ENCODE measurements around the gene CD52.
"Not testable (repeated sequence)": the region's sequence is repeated elsewhere in the genome, so short reads cannot be mapped to it uniquely, and the experiment has no call there.

CD52 gene

GRCh38 chr1:26290122-26290881 is 27.5 kb upstream of the CD52 start:
- FAIRE-seq (peak; percentile 89), DNase-seq (ENCODE audit: insufficient read length, low spot score) (no peak)
- TF ChIP-seq SPI1 (IDR thresholded peaks at IDR 0.05; ENCODE audit: low read depth, low read length) (peak; percentile 33; the same call in 1 of the 2 replicates), POLR2A (IDR thresholded peaks at IDR 0.05; ENCODE audit: low read depth, low read length) (no peak)

DNA sequence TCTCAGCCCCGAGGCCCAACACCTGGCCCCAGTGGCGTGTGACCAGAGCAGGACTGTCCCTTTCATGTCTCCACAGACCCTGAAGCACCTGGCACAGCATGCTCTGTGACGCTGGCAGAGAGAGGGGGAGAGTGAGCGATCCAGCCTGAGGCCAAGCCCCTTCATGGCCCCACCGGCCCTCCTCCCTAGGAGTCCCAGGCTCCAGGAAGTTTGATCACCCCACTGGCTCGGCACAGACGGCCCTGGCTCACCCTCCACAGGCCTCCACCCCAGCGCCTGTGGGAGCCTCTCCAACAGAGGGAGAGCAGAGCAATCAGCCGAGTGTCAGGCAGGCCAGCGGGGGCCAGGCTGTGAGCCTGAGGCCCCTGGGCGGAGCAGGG is 26.9 kb upstream of the CD52 start:
- no peak for TF ChIP-seq POU2F2 (IDR thresholded peaks at IDR 0.05; ENCODE audit: low read depth, low read length)
- no peak for TF ChIP-seq TAF1 (IDR thresholded peaks at IDR 0.05; ENCODE audit: low read depth, low read length)
- TF ChIP-seq SPI1 (IDR thresholded peaks at IDR 0.05; ENCODE audit: low read depth, low read length): no peak
- TF ChIP-seq PAX5 (IDR thresholded peaks at IDR 0.05; ENCODE audit: insufficient read depth, low read length, severe bottlenecking): no peak
- TF ChIP-seq POLR2A (IDR thresholded peaks at IDR 0.05; ENCODE audit: low read depth, low read length): no peak
- TF ChIP-seq POLR2AphosphoS5 (IDR thresholded peaks at IDR 0.05; ENCODE audit: low read depth, low read length): no peak
- DNase-seq (ENCODE audit: insufficient read length, low spot score): no peak
- no peak for FAIRE-seq

- DNase-seq (ENCODE audit: insufficient read length, low spot score): no peak
- TF ChIP-seq SPI1 (IDR thresholded peaks at IDR 0.05; ENCODE audit: low read depth, low read length) (no peak), POLR2A (IDR thresholded peaks at IDR 0.05; ENCODE audit: low read depth, low read length) (no peak), POLR2AphosphoS5 (IDR thresholded peaks at IDR 0.05; ENCODE audit: low read depth, low read length) (no peak), POU2F2 (IDR thresholded peaks at IDR 0.05; ENCODE audit: low read depth, low read length) (no peak), TAF1 (IDR thresholded peaks at IDR 0.05; ENCODE audit: low read depth, low read length) (no peak), PAX5 (IDR thresholded peaks at IDR 0.05; ENCODE audit: insufficient read depth, low read length, severe bottlenecking) (no peak)
- FAIRE-seq: no peak
These were observed 26.3 kb upstream of the CD52 start for GRCh38 chr1:26291433-26291832.

DNA sequence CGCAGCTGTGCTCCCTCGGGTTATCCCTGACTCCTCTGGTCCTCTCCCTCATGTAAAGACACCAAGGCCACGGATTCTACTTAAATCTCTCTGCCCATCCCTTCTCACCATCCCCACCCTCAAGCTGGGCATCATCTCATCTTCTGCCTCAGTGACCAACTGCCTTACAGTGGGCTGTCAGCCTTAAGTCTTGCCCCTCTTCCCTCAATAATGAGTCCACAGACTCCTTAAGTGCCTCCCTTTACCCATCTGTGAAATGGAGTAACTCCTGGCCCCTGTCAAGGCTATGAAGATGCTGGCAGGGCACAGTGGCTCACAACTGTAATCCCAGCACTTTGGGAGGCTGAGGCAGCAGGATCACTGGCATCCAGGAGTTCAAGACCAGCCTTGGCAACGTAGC is 25.8 kb upstream of the CD52 start:
- TF ChIP-seq POU2F2 (IDR thresholded peaks at IDR 0.05; ENCODE audit: low read depth, low read length) (no peak), TAF1 (IDR thresholded peaks at IDR 0.05; ENCODE audit: low read depth, low read length) (no peak), POLR2AphosphoS5 (IDR thresholded peaks at IDR 0.05; ENCODE audit: low read depth, low read length) (no peak), POLR2A (IDR thresholded peaks at IDR 0.05; ENCODE audit: low read depth, low read length) (no peak)
- DNase-seq (ENCODE audit: insufficient read length, low spot score) (no peak), FAIRE-seq (no peak)

- not testable (repeated sequence) for DNase-seq (ENCODE audit: insufficient read length, low spot score); FAIRE-seq
These were observed 25.0 kb upstream of the CD52 start for GRCh38 chr1:26292735-26293134.

- no peak for TF ChIP-seq POLR2AphosphoS5 (IDR thresholded peaks at IDR 0.05; ENCODE audit: low read depth, low read length)
- no peak for TF ChIP-seq TAF1 (IDR thresholded peaks at IDR 0.05; ENCODE audit: low read depth, low read length)
- TF ChIP-seq PAX5 (IDR thresholded peaks at IDR 0.05; ENCODE audit: insufficient read depth, low read length, severe bottlenecking): no peak
- no peak for TF ChIP-seq SPI1 (IDR thresholded peaks at IDR 0.05; ENCODE audit: low read depth, low read length)
- TF ChIP-seq POU2F2 (IDR thresholded peaks at IDR 0.05; ENCODE audit: low read depth, low read length): no peak
- TF ChIP-seq POLR2A (IDR thresholded peaks at IDR 0.05; ENCODE audit: low read depth, low read length): no peak
- no peak for DNase-seq (ENCODE audit: insufficient read length, low spot score)
- no peak for FAIRE-seq
These were observed 23.8 kb upstream of the CD52 start for GRCh38 chr1:26293911-26294463.

DNA sequence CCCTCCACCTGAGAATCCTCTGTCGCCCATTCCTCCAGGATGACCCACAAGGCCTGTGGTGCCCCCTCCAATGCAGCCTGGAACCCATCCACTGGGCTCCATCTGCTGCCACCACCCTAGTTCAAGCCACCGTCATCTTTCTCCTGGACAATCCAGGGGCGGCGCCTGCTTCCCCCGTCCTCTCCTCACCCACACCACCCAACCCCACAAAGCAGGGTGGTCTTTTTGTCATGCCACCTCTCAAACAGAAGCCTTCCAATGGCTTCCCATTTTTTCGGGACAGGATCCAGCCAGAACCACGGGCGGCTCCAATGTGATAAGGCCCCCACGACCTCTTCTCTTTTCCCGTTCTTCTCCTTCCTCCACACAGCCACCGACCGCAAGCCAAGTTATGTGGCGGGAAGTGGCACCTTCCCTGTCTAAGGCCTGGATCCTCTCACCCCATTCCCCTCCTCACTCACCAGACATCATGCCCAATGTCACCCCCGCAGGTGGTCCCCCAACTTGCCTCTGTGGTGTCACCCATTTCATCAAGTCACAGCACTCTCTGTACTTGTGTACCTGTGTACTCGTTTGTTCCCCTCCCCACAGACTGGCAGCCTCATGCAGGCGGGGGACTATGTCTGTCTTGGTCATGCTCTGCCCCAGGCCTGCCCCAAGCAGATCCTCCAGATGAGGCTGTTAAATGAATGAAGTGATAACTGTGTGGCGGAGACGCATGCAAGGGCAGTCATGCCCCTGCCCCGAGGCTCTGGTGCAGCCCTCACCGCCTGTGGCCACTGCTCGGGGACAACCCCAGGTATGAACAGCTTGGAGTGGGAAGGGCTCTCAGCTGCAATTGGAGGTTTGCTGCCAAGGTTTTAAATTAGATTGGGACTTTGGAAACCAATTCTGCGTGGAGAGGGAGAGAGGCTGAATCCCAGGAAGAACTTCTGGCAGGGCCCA is 22.3 kb upstream of the CD52 start:
- DNase-seq (ENCODE audit: insufficient read length, low spot score) (no peak), FAIRE-seq (no peak)
- no peak for TF ChIP-seq PAX5 (IDR thresholded peaks at IDR 0.05; ENCODE audit: insufficient read depth, low read length, severe bottlenecking)
- TF ChIP-seq TAF1 (IDR thresholded peaks at IDR 0.05; ENCODE audit: low read depth, low read length): no peak
- no peak for TF ChIP-seq POLR2AphosphoS5 (IDR thresholded peaks at IDR 0.05; ENCODE audit: low read depth, low read length)
- no peak for TF ChIP-seq POLR2A (IDR thresholded peaks at IDR 0.05; ENCODE audit: low read depth, low read length)

GRCh38 chr1:26296340-26297056 is 21.3 kb upstream of the CD52 start:
- no peak for DNase-seq (ENCODE audit: insufficient read length, low spot score)
- FAIRE-seq: no peak
- no peak for TF ChIP-seq POLR2A (IDR thresholded peaks at IDR 0.05; ENCODE audit: low read depth, low read length)
- no peak for TF ChIP-seq PAX5 (IDR thresholded peaks at IDR 0.05; ENCODE audit: insufficient read depth, low read length, severe bottlenecking)
- no peak for TF ChIP-seq POU2F2 (IDR thresholded peaks at IDR 0.05; ENCODE audit: low read depth, low read length)
- TF ChIP-seq POLR2AphosphoS5 (IDR thresholded peaks at IDR 0.05; ENCODE audit: low read depth, low read length): no peak
- TF ChIP-seq SPI1 (IDR thresholded peaks at IDR 0.05; ENCODE audit: low read depth, low read length): no peak
- no peak for TF ChIP-seq TAF1 (IDR thresholded peaks at IDR 0.05; ENCODE audit: low read depth, low read length)

DNA sequence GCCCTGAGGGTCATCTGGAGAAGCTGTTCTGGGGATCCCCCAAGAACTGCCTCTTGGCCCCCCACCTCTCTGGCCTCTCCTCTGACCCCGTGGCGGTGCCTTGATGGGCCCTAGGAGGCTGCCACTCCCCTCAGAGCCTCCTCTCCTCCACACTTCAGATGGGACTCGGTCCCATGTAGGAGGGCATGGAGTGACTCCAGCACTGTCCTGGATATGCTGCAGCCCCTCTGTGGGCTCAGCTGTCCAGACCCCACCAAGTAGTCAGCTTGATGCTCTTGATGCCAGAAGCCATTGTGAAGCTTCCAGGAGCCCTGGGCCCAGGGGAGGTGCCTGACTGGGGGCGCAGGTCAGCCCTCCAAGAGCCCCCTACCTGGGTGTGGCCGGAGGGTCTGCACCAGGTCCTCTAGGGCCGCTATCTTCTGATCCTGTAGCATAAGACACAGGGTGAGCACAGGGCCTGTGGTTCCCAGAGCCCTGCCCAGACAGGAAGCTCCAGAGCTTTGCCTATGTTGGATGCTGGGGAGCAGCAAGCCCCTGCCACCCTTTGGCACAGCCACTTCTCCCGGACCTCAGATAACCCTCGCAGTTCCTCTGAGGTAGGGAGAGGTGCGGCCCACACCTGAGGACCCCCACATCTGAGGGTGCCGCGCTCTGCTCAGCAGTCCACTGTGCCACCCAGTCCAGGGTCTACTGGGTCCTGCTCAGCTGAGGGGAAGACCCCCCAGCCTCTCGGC is 20.5 kb upstream of the CD52 start:
- FAIRE-seq (no peak), DNase-seq (ENCODE audit: insufficient read length, low spot score) (no peak)
- TF ChIP-seq PAX5 (IDR thresholded peaks at IDR 0.05; ENCODE audit: insufficient read depth, low read length, severe bottlenecking): no peak
